HG03520 (cell line): ENCODE results near the gene UFL1.
"Not testable (repeated sequence)": the region's sequence is repeated elsewhere in the genome, so short reads cannot be mapped to it uniquely, and the experiment has no call there.

Experiments
- ATAC-seq: cut with Tn5 transposase; IDR thresholded peaks from one replicate; pipeline ENCODE4 v1.9.1; 2021; ENCODE audit warnings: mild to moderate bottlenecking, moderate library complexity; ENCODE audit not compliant: unreplicated experiment

UFL1 gene

DNA sequence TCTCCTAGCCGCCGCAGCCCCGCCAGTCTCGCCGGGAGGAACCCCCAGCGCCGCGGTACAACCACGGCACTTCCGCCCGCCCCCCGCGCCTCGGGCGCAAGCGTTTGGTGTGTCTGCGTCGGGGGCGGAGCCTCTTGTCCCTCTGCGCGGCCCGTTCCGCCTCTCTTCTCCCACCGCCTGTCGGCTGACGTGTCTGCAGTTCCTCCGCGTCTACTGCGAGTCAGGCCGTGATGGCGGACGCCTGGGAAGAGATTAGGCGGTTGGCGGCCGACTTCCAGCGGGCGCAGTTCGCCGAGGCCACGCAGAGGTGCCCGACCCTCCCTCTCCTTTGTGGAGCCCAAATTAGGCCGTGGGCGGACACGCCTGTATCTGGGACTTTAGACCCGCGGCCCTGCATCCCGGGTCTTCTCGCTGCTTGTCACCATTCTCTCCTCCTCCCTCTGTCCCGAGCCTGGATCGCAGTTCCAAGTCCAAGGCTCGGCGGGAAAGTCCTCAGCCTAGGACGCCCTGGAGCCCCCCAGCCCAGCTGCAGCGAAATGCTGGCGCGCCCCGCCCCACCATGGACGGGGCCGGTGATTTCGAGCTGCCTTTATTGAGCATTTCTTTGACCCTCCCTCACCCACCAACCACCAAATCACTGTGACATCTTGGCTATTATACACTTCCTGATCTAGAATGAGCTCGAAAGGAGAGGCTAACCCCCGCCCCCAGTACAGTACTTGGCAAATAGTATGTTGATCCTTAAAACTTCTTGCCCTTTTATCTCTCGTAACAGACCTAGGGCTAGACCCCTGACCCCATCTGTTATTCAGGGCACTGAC lies at the start of gene UFL1:
Gene UFL1 (plus strand): TSS at position 163 of the 821 bp plus-strand sequence. CDS start 68 bp downstream, at position 231.
- peak; percentile 97 for ATAC-seq

DNA sequence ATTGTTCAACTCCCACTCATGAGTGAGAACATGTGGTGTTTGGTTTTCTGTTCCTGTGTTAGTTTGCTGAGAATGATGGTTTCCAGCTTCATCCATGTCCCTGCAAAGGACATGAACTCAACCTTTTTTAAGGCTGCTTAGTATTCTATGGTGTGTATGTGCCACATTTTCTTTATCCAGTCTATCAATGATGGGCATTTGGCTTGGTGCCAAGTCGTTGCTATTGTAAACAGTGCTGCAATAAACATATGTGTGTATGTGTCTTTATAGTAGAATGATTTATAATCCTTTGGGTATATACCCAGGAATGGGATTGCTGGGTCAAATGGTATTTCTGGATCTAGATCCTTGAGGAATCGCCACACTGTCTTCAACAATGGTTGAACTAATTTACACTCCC lies 49.3 kb upstream of the UFL1 start:
- ATAC-seq, result not testable (repeated sequence)

GRCh38 chr6:96478695-96479094 lies 42.9 kb upstream of the UFL1 start:
- no peak for ATAC-seq

DNA sequence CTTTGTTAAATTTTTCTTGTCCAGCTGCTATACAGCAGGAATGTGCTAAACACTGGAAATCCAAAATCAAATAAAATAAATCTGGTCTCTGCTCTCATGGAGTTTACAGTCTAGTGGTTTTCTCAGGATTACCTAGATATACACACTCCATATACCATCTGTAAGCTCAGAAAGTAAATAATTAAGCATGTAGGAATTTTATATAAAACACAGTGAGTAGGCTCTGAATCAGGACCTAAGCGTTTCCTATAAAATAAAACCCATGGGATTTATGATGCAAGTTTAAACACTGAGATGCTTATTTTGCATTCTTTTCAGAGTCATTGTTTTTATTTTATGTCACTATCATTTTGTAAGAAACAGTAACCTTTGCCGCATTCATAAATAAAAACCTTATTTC lies 29.7 kb upstream of the UFL1 start:
- ATAC-seq, result no peak

- ATAC-seq, result no peak
These were observed 21.8 kb upstream of the UFL1 start for GRCh38 chr6:96499781-96500180.

- no peak for ATAC-seq
These were observed 18.7 kb upstream of the UFL1 start for GRCh38 chr6:96502915-96503314.

DNA sequence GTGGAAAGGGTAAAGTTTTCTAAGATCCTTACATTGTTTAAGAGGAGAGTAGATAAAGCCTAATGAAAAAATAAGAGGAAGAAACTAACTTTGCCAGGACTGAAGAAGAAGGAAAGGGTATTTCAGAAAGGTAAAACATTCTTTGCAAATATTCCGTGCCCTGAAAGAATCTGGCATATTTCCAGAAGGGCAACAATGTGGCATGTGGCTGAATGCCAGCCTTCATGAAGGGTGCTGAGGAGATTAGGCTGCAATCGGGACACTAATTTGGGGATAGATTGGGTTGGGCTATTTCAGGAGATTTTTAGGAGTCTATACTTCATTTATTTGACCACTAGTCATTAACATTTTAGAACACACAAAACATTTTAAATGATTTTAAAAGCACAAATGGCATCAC lies 16.2 kb upstream of the UFL1 start:
- no peak for ATAC-seq

- no peak for ATAC-seq
These were observed 12.3 kb upstream of the UFL1 start for GRCh38 chr6:96509281-96509680.

DNA sequence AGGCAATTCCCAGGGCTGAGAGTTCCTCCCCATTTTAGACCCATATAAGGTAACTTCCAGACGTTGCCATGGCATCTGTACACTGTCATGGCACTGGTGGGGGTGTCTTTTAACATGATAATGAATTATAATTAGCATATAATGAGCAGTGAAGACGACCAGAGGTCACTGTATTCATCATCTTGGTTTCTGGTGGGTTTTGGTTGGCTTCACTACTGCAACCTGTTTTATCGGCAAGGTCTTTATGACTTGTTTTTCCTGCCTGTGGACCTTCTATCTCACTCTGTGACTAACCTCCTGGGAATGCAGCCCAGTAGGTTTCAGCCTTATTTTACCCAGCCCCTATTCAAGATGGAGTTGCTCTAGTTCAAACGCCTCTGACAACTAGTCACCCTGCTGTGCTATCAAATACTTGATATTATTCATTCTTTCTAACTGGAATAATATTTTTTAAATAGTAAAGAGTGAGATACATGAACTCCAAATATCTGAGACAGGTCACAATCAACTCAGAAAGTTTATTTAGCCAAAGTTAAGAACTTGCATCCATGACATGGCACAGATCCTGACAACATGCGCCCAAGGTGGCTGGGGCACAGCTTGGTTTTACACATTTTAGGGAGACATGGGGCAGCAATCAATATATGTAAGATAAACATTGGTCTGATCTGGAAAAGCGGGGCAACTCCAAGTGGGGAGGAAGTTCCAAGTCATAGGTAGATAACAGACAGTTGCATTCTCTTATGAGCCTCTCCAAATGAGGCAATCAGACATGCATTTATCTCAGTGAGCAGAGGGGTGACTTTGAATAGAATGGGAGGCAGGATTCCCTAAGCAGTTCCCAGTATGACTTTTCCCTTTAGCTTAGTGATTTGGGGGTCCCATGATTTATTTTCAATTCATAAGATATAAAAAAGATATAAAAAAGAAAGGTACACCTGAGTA lies 1.2 kb upstream of the UFL1 start:
- ATAC-seq, result no peak

DNA sequence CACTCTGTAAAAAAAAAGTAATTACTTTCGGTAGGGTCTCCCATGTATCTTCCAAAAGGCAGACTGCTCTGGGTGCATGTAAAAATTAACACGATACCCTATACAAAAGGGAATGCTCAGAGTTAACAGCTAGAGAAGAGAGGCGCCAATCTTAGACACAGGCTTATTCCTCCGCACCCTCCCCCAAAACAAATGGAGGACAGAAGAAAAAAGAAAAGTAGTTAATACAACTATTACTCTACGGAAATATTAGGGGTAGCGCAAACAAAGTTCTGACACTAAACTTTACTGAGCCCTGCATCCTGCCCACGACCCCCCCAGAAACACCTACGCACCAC lies 331 bp upstream of the UFL1 start:
- peak; percentile 16 for ATAC-seq

- ATAC-seq, result peak; percentile 20
These were observed 931 bp downstream of the UFL1 start for GRCh38 chr6:96522465-96523009.

DNA sequence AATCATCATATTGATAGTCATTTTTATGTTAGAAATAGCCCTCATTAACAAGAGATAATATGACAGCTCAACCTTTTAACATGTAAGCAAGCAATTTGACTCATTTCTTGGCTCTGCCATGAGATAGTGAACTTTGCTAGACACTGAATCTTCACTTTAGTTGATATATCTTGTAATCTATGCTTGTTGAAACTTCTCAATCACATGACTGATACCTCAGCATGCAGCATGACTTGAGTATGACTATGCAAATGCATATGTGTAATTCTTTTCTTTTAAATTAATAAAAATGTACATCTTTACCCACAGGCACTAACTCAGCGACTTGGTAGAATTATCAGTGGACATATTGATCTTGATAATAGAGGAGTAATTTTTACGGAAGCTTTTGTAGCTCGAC lies 6.6 kb downstream of the UFL1 start:
- ATAC-seq, result no peak

- no peak for ATAC-seq
These were observed 10.8 kb downstream of the UFL1 start for GRCh38 chr6:96532399-96532798.

DNA sequence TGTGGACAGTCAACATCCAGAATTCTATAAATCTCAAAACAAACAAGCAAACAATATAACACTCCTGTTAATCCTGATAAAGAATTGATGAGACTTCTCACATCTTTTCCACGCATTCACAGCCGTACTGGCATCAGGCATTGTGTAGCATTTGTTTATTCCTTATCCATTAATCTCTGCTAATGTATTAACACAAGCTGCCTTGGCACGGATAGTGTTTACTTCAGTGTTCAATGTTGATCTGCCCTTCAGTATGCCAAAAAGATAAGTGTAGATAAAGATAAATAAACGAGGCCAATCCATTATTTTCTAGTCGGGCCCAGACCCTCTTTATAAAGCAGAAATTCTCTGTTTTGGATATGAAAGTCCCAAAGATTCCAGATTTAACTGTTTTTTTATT lies 16.1 kb downstream of the UFL1 start:
- no peak for ATAC-seq

DNA sequence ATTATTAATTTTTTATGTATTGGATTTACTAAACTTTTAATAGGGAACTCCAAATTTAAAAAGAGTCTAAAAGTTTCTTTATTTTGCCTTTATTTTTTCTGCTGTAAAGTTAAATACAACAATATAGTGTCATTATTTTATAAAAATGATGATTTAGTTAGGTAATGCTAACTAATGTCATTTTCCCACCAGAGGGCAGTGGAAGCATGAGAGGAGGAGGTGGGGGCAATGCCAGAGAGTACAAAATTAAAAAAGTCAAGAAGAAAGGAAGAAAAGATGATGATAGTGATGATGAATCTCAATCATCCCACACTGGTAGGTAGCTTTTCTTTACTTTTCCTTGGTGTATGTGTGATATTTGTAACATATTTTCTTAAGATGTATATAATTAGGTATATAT lies 21.1 kb downstream of the UFL1 start:
- ATAC-seq, result peak; percentile 55

DNA sequence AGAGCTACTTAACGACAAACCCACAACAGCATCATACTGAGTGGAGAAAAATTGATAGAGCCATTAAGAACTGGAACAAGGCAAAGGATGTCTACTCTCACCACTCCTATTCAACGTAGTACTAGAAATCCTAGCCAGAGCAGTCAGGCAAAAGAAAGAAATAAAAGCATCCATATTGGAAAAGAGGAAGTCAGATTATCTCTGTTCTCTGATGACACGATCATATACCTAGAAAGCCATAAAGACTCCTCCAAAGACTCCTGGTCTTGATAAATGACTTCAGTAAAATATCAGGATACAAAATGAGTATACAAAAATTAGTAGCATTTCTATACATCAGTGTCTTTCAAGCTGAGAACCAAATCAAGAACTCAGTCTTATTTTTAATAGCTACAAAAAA lies 24.3 kb downstream of the UFL1 start:
- no peak for ATAC-seq

- no peak for ATAC-seq
These were observed 26.0 kb downstream of the UFL1 start for GRCh38 chr6:96547654-96548053.

DNA sequence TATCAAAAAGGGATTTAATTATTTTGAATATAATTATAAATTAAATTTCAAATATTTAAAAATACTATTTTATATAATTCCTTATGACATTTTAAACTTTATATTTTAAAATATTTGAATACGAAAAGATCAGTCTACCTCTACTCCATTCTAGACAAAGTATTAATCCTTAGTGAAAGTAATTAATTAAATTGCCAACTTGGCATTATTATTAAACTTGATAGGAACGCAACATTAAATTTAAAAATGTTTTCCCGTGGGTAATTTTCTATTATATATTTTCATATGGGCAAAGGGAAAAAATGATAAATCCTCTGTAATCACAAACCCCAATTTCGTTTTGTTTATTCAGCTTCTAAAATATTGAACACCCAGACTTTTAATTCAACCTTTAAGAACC lies 33.0 kb downstream of the UFL1 start:
- no peak for ATAC-seq

DNA sequence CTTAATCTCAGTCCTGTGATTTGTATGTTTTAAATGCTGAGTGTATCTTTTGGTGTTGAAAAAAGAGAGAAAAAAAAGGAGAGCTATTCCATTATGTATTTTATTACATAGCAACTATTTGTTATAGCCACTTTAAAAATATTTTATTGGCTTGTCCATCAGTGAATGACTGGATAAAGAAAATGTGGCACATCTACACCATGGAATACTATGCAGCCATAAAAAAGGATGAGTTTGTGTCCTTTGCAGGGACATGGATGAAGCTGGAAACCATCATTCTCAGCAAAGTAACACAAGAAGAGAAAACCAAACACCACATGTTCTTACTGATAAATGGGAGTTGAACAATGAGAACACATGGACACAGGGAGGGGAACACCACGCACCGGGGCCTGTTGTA lies 38.1 kb downstream of the UFL1 start:
- not testable (repeated sequence) for ATAC-seq

DNA sequence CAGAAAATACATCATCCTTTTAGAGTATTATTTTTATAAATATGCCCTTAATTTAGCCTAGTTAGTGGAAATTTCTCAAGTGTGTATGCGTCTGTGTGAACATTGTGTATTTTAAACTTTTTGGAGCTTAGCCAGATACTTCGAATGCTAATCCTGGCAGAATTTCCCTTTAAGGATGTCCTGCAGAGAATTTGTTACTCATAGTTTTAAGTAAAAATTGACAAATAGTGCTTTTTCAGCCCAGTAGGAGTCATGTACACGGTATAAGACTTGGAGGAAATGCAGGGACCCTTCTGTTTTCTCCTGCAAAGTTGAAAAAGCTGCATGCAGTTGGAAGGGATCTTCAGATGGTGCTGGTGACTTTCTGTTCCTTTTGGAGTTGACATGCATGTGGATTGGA lies 41.3 kb downstream of the UFL1 start, which contains the start of gene FHL5:
Gene FHL5 (plus strand): TSS at position 243 of the 400 bp plus-strand sequence. CDS start 40,486 bp downstream, outside the sequence.
- no peak for ATAC-seq

DNA sequence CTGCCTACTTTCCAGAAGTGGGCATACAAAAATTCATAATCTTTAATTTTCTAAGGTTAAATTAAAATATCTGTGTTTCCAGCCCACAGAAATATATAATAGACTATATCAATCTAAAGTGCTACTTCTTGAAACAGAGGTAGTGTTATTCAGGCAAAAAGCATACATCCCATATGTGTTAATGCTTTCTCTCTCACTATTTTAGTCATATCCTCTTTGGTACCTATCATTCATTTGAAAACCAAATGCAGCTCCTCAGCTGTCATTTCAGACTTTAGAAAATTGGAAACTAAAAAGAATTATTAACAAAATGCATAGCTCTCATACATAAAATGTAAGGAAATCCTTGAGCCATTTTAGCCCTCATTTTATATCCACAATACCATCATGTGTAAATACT lies 42.2 kb downstream of the UFL1 start:
- ATAC-seq, result no peak

- no peak for ATAC-seq
These were observed 48.4 kb downstream of the UFL1 start for GRCh38 chr6:96570053-96570452.
